DMS53 treated with DMSO at 0.1 percent for 48 hours (cell line): ENCODE data around the gene ME3.
"Not testable (repeated sequence)": the region's sequence is repeated elsewhere in the genome, so short reads cannot be mapped to it uniquely, and the experiment has no call there.

Experiments used
- DNase-seq: peaks from one replicate; lab custom pipeline; 2025; ENCODE audit not compliant: unreplicated experiment; lab: John Stamatoyannopoulos, UW

The ME3 gene

DNA sequence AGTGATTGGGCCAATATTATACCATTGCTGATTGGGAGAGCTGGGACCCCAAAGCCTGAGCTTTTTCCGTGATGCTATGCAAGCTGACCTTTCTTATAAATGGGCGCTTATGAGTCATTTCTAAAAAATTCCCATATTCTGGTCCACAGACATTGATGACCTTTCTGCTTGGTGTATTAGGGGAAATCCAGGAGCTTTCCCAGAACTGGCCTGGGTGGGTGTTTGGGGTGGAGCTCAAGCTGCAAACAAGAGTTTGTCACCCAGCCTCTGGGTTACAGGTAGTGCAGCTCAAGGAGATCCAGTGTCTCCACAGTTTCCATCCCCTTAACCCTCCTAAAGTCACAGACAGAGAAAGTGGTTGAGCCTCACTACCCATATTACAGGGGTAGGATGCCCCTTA lies 230.0 kb downstream of the ME3 start:
- no peak for DNase-seq

DNA sequence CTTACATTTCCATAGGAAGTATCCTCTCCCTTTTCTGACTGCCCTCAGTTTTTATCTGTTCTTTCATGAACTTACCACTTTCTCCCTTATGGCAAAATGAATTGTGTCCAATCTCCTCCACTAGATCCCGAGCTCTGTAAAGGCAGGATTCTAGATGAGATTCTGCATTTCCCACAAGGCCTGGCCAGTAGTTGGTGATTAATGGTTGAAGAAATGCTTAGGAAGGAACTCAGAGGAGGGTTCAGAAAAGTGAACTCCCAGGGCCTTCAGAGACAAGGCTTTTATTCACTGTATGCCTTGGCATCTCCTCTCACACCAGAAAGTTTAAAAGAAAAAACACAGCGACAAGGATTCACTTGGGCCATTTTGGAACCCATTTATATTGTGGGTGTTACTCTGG lies 231.6 kb downstream of the ME3 start:
- DNase-seq: no peak

DNA sequence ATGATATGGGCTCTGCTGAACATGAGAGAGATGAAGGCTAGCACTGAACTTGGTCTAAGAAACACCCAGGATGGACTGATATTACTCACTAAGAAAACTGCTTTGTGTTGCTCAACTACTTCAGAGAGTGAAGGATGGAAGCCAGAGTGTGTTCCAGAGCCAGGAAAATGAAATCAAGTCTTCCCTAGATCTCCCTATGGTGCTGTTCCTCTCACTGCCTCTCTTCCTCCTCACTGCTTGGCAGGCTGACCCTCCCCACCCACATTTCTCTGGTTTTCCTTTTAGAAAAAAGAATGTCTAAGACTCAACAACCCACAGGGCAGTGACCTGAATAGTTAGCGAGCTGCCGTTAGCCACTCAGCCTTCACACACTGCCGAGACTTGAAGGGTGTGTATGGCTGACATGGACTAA lies 232.1 kb downstream of the ME3 start:
- DNase-seq: no peak

DNA sequence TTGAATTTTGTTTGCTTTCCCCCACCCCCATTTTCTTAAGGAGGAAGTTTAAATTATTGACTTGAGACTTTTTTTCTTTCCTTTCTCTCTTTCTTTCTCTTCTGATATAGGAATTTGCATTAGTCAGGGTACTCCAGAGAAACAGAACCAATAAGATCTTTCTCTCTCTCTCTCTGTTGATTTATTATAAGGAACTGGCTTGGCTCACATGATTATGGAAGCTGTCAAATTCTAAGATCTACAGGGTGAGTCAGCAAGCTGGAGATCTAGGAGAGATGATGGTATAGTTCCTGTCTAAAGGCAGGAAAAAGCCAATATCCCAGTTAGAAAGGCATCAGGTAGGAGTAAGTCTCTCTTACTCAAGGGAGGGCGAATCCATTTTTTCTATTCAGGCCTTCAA lies 233.7 kb downstream of the ME3 start:
- DNase-seq: peak; percentile 24

DNA sequence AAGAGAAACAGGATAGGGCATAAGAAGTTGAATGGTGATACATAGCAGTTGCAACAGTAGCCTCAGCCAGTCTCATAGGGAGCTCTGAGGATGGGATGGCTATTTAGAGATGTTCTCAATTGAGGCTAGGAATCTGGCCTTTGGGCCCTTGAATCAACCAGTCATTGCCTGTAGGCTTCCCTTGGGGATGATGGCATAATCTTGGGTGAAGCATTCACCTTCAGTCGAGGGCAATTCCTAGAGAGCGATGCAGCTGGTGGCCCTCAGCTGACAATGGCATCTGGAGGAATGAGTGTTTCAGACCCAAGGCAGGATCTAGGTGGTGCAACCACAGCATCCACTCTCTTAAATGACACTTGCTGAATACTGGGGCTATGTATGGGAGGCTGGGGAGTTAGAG lies 236.7 kb downstream of the ME3 start:
- DNase-seq: no peak

DNA sequence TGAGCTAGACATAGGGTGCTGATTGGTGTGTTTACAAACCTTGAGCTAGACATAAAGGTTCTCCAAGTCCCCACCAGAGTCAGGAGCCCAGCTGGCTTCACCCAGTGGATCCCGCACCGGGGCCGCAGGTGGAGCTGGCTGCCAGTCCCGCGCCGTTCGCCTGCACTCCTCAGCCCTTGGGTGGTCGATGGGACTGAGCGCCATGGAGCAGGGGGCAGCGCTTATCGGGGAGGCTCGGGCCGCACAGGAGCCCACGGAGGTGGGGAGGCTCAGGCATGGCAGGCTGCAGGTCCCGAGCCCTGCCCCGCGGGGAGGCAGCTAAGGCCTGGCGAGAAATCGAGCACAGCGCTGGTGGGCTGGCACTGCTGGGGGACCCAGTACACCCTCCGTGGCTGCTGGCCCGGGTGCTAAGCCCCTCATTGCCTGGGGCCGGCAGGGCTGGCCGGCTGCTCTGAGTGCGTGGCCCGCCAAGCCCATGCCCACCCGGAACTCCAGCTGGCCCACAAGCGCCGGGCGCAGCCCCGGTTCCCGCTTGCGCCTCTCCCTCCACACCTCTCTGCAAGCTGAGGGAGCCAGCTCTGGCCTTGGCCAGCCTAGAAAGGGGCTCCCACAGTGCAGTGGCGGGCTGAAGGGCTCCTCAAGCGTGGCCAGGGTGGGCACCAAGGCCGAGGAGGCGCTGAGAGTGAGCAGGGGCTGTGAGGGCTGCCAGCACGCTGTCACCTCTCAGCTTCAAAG lies 238.9 kb downstream of the ME3 start:
- DNase-seq: not testable (repeated sequence)

DNA sequence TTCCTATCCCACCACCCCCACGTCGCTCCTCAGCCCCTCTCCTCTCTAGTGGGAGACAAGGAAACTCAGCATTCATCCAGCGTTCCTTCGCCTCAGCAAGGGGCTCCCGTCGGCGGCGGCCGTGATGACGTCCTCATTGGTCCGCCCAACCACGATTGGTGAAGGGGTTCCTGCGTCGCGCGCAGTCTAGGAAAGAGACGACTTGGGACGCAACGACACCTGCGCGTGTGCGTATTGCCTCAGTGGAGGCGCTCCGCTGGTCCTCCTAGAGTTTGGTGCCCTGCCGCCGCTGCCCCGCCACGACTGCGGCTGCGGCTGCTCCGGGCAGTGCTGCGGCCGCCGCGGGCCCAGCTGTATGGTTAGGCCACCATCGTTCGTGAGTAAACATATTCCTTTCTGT lies 241.2 kb downstream of the ME3 start:
- no peak for DNase-seq

DNA sequence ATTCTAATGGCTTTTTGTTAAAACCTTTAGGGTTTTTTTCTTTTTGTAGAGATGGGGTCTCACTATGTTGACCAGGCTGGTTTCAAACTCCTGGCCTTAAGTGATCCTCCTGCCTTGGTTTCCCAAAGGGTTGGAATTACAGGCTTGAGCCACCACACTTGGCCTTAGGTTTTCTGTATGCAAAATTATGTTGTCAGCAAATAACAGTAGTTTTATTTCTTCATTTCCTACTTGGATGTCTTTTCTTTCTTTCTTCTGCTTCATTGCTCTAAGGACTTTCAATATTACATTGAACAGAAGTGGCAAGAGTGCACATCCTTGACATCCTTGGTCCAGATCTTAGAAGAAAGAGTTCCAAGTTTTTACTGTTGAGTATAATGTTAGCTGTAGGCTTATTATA lies 245.0 kb downstream of the ME3 start:
- no peak for DNase-seq

DNA sequence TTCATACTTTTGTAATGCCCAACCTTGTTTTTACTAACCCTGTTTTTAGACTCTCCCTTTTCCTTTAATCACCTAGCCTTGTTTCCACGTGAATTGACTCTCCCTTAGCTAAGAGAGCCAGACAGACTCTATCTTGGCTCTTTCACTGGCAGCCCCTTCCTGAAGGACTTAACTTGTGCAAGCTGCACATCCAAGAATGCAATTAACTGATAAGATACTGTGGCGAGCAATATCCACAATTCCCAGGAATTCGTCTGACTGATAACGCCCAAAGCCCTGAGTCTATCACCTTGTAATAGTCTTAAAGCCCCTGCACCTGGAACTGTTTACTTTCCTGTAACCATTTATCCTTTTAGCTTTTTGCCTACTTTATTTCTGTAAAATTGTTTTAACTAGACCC lies 248.9 kb downstream of the ME3 start:
- not testable (repeated sequence) for DNase-seq

DNA sequence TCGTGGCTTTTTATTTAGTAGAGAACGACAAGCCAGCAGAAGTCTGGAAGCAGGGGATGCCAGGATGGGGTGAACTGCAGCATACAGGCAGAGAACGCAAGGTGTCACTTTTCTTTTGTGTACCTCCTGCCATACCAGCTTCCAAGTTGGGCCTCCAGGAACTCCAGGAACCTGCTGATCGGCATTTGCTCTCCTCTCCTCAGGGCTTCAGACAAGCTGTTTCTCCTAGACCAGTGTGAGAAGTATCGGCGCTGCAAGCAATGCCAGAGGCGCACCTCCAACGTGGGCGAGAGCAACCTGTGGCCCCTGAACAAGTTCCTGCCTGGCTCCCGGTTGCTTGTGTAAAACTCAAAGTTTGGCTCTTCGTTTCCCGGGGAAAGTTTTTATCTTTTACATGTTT lies 250.0 kb downstream of the ME3 start:
- no peak for DNase-seq

DNA sequence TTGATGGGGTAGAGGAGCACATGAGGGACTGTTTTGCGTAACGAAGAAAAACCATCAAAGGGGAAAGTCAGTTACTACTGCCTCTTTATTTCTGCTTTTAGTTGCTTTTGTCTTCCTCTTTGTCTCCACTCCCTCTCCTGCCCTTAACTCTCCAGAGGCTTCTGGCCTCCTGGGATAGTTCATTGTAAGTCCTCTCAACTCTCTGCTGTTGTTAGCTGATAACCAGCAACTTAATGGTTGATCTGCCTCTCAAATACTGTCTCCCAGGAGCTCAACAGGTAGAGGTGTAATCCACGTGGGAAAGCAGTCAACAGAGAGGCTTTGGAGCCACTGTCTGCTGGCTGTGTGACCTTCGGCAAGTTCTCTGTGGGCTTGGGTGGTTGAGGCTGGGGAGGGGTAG lies 250.5 kb downstream of the ME3 start:
- DNase-seq: no peak

DNA sequence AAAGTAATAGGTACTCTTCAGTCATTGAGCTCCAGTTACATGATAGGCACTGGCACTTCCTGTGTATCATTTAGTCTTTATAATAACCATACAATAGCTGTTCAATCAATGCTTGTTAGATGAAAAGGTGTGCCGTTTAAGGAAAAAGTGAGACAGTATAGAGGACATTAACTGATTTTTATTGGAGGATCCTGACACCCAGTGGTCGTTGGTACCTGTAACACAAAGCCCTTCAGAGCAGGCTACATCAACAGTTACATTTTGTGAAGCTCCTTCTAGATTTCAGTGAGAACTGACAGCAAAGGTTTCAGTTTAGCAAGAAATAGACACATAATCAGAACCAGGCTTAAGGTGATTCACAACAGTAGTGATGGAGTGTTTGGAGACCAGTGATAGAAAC lies 253.5 kb downstream of the ME3 start:
- peak; percentile 56 for DNase-seq

DNA sequence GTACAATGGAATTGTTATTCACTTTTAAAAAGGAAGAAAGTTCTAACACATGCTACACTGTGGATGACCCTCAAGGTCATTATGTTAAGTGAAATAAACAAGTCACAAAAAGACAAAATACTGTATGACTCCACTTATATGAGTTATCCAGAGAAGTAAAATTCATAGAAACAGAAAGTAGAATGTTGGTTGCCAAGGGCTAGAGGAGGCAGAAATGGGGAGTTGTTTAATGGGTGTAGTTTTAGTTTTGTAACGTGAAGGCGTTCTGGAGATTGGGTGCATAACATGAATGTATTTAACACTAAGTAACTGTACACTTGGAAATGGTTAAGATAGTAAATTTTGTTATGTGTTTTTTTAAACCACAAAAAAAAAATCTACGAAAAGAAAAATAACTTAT lies 253.9 kb downstream of the ME3 start:
- no peak for DNase-seq

DNA sequence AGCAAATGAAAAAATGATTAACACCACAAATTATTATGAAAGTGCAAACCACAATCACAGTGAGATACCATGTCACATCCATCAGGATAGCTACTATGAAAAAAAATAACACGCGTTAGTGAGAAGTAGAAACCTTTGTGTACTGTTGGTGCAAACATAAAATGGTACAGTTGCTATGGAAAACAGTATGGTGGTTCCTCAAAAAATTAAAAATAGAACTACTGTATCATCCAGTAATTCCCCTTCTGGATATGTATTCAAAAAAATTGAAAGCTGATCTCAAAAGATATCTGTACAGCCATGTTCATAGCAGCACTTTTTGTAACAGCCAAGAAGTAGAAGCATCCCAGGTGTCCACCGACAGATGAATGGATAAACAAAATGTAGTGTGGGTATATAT lies 254.3 kb downstream of the ME3 start:
- DNase-seq: no peak

DNA sequence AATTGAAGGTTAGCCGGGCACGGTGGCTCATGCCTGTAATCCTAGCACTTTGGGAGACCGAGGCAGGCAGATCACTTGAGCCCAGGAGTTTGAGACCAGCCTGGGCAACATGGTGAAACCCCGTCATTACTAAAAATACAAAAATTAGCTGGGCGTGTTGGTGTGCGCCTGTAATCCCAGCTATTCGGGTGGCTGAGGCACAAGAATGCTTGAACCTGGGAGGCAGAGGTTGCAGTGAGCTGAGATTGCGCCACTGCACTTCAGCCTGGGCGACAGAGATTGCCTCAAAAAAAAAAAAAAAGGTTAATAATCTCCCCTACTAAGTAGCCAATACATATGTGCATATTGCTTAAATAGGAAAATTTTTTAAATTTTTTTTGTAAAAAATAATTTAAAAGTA lies 255.5 kb downstream of the ME3 start:
- DNase-seq: not testable (repeated sequence)

DNA sequence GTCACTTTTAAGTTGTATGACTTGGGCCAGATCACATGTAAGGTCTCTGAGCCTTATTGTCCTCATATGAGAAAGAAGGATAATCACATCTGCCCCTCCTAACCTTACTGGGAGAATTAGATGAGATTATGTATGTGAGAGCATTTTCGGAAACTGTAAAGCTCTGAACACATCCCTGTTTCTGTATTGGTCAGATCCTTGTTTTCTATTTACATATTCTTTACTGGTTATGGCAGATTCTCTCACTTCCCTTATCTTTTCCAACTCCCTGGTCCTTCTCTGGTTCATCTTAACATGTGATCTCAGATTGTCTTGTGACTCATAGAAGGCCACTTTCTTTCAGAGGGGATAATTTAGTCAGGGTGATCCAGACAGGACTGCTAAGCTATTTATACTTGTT lies 255.9 kb downstream of the ME3 start:
- DNase-seq: no peak

DNA sequence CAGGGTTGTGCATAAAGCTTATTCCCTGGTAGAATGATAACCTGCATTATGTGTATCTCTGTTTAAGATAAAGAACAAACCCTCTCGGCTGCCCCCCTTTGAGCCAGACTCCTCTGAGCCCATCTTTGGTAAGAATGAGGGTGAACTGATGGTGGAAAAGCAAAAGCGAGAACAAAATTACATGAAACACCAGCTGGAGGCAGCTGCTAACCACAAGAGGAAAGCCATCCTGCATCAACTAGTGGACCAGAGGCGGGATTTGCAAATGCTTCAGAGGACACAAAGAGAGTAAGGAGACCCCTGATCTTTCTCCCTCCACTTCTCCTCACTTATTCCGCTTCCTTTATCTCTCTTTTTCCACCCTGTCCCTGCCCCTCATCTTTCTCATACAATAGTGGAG lies 257.4 kb downstream of the ME3 start:
- DNase-seq: no peak

DNA sequence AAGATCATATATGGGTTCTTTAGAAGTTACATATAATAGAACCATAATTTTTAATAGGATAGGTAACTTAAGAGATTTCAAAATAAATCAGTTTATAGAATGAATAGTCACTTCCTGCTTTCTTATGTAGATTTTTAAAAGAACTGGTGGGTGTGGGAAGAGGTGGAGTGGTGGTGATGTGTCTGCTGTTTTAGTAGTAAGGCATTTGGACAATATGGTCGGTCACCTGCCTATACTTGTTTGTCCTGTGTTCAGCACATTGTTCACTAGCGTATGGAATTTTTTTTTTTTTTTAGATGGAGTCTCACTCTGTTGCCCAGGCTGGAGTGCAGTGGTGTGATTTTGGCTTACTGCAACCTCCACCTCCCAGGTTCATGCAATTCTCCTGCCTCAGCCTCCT lies 258.4 kb downstream of the ME3 start:
- no peak for DNase-seq

DNA sequence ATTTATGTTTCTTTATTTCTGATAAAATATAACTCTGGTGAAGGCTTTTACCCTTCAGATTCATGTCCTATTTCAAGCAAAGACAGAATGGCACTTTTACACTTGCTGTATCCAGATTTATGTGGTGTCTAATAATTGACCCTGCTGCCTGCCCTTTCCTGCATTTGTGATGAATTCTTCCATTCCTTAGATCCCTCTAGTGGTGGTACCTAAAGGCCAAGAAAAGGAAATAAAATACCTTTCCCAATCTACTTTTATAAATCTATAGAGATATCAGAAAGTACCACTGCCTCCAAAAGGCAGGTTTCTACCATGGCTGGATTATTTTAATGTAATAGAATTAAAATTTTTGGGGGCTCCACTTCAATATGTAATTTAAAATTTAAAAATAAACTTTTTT lies 263.6 kb downstream of the ME3 start:
- DNase-seq: no peak

DNA sequence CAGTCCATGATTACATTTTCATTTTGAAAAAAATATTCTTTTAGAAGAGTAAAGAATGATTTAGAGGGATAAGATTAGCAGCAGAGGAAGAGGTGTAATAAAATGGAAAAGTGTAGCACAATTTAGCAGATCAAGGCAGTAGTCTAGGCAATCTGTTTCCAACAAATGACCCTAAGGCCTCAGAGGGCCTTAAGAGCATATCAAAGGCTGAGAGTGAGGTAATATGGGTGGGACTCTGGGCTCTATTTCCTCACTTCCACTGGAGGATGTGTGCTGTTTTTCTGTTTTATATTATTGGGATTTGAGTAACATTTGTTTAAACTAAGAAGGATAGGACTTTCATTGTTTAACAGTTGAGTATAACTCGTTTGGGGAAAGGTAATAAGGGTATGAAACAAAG lies 269.0 kb downstream of the ME3 start:
- no peak for DNase-seq

DNA sequence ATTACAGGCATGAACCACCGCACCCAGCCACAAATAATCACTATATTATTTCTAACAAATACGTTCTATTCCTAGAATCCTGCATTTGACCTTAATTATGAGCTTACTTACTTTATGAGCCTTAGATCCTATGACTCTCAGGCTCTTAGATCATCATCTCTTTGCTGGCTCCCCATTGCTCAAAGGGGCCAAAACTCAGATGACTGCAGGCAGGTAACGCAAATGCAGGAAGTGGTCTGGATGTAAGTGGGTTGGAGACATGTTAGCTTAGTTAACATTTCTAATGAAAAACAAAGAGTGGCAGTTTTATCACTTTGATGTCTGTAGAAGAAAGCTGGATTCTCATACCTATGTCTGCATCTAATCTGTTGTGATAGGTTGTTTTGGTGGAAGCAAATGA lies 274.3 kb downstream of the ME3 start:
- no peak for DNase-seq

DNA sequence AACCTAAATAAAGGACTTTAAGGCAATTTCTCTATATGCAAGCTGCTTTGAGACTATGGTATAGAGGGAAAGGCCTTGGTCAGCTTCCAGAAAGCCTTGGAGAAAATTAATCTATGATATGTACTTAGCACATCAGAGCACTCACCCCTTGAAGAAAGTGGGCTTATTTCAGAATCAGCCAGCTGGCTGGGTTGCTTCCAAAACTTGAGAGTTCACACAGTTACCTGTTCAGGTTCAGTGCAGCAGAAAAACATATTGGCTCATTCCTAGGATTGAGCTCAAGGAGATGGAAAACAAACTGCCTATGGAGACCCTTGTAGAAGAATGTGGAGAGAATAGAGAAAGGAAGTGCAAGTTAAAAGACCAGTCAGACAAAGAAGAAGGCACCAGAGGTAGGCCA lies 275.1 kb downstream of the ME3 start:
- no peak for DNase-seq

DNA sequence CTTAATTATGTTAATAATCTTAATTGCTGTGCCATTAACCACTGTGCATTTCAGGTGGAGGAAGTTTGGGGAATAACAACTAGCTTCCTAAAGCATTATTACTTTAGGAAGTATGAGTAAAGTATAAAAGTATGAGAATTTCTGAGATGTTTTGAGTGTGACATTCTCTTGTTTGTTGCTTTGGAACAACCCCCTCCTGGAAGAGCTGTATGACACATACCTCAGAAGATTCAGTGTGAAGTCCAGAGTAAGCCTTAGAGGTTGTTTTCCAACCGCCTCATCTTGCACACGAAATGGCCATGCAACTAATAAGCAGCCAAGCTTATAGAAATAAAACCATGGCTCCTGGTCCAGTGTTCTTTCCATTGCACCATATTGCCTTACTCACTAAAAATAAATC lies 276.0 kb downstream of the ME3 start:
- no peak for DNase-seq
